Fibroblast of the aortic adventitia (primary cell): ENCODE results near the gene RABAC1. TPM values are rescaled to one million over a fixed set of nuclear protein-coding genes. Genes with fewer than 3 reads are reported as not detected.

Experiments
- DNase-seq: peaks from one replicate; pipeline ENCODE4 v3.0.0-alpha.2; 2010; ENCODE audit warnings: low read depth
- H3K4me3 ChIP-seq: 2 replicates; pipeline ENCODE4 v1.5.1; 2011; ENCODE audit warnings: low read depth, mild to moderate bottlenecking, control low read depth, low read length, moderate library complexity
- CTCF ChIP-seq: IDR thresholded peaks from 2 replicates; pipeline ENCODE4 v1.5.1; 2011; ENCODE audit warnings: mild to moderate bottlenecking, low read length, control low read depth, inconsistent platforms; ENCODE audit not compliant: insufficient read depth
- total RNA-seq: library from RNA; depleted of rRNA; stranded (reverse); fragments of >200 nt; gene quantifications from 2 replicates; pipeline ENCODE4 v1.2.3, GENCODE V29; 2012; ENCODE audit warnings: low replicate concordance

Gene RABAC1
- total RNA-seq, 1 donor: 122 TPM

GRCh38 chr19:41924151-41925145 is 34.7 kb downstream of the RABAC1 start:
- H3K4me3 ChIP-seq: no peak overlapping the region
- no peak for TF ChIP-seq CTCF
- no peak for DNase-seq

- no peak overlapping the region for H3K4me3 ChIP-seq
- TF ChIP-seq CTCF: no peak
- DNase-seq: no peak
Observed at GRCh38 chr19:41923045-41923788, 35.9 kb downstream of the RABAC1 start.

GRCh38 chr19:41922585-41922984 is 36.5 kb downstream of the RABAC1 start:
- DNase-seq: no peak
- no peak for TF ChIP-seq CTCF

GRCh38 chr19:41921577-41922576 is 37.2 kb downstream of the RABAC1 start:
- H3K4me3 ChIP-seq: no peak overlapping the region
- DNase-seq: no peak
- TF ChIP-seq CTCF: no peak

More at GRCh38 chr19:41922585-41922984, 36.5 kb downstream of the RABAC1 start:
- H3K4me3 ChIP-seq: no peak overlapping the region

- TF ChIP-seq CTCF: no peak
- no peak for DNase-seq
- no peak overlapping the region for H3K4me3 ChIP-seq
Observed at GRCh38 chr19:41920882-41921576, 38.1 kb downstream of the RABAC1 start.
